HEK293 (cell line): ENCODE data around the gene NCBP1.

Source experiments
- CTCF ChIP-seq: fragments of 450-650 bp; formaldehyde crosslinking; IDR thresholded peaks from 2 replicates; pipeline ENCODE4 v1.5.1; 2016; ENCODE audit warnings: missing biosample characterization, missing genetic modification characterization
- ZFHX2 ChIP-seq: fragments of 450-650 bp; formaldehyde crosslinking; conservative IDR thresholded peaks from 2 replicates; pipeline ENCODE4 v1.5.1; 2016; ENCODE audit warnings: missing biosample characterization, missing genetic modification characterization
- ZFP37 ChIP-seq: fragments of 450-650 bp; formaldehyde crosslinking; IDR thresholded peaks from 2 replicates; pipeline ENCODE4 v1.5.1; 2016; ENCODE audit warnings: missing biosample characterization, missing genetic modification characterization
- ZNF23 ChIP-seq: fragments of 450-650 bp; formaldehyde crosslinking; IDR thresholded peaks from 2 replicates; pipeline ENCODE4 v1.5.1; 2016; ENCODE audit warnings: missing biosample characterization, missing genetic modification characterization, borderline replicate concordance
- ZNF274 ChIP-seq, 2 experiments: fragments of 200-500 bp in 1 of 2; fragments of 450-650 bp in 1 of 2; sonication (Bioruptor generic) in 1 of 2; formaldehyde crosslinking in 1 of 2; IDR thresholded peaks; 2 replicates each; pipeline versions ENCODE4 v1.5.1 to v1.6.1; 2014 to 2016; ENCODE audit warnings: borderline replicate concordance in 1 of 2, inconsistent platforms in 1 of 2, low read length in 1 of 2, missing biosample characterization in 1 of 2, missing genetic modification characterization in 1 of 2
- ZNF311 ChIP-seq: fragments of 450-650 bp; formaldehyde crosslinking; IDR thresholded peaks from 2 replicates; pipeline ENCODE4 v1.5.1; 2017; ENCODE audit warnings: missing biosample characterization, missing genetic modification characterization, borderline replicate concordance
- ZNF433 ChIP-seq: fragments of 450-650 bp; formaldehyde crosslinking; IDR thresholded peaks from 2 replicates; pipeline ENCODE4 v1.5.1; 2016; ENCODE audit warnings: missing biosample characterization, missing genetic modification characterization, low read depth
- ZNF501 ChIP-seq: fragments of 450-650 bp; formaldehyde crosslinking; IDR thresholded peaks from 2 replicates; pipeline ENCODE4 v1.5.1; 2016; ENCODE audit warnings: missing biosample characterization, missing genetic modification characterization
- ZNF561 ChIP-seq: fragments of 450-650 bp; IDR thresholded peaks from 2 replicates; pipeline ENCODE4 v1.5.1; 2018; ENCODE audit warnings: missing biosample characterization, missing genetic modification characterization, borderline replicate concordance
- ZNF621 ChIP-seq: fragments of 450-650 bp; formaldehyde crosslinking; IDR thresholded peaks from 2 replicates; pipeline ENCODE4 v1.5.1; 2017; ENCODE audit warnings: missing biosample characterization, missing genetic modification characterization
- ZNF645 ChIP-seq: fragments of 450-650 bp; formaldehyde crosslinking; IDR thresholded peaks from 2 replicates; pipeline ENCODE4; 2016; ENCODE audit warnings: missing biosample characterization, missing genetic modification characterization
- ZNF76 ChIP-seq: fragments of 450-650 bp; formaldehyde crosslinking; IDR thresholded peaks from 2 replicates; pipeline ENCODE4; 2016; ENCODE audit warnings: low read depth, missing biosample characterization, missing genetic modification characterization, borderline replicate concordance

DNA sequence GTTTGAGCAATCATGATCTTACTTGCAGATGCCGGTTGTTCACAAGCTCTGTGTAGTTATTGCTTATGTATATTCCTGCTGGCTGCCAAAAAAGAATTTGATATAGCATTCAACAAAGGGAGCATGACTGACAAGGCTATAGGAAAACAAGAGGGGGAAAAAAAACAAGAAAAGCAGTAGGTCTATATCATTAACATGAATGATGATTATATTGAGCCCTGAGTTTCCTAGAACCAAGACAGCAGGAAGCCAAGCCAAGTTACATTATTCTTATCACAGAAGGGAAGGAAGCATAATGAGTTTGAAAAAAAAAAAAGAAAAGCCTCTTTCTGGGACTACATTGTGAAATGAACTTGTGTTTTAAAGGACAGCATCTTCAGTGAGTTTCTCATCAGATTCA is 41.5 kb upstream of the NCBP1 start:
- no peak for TF ChIP-seq ZNF433 (tag by site-specific recombination)
- TF ChIP-seq ZFHX2 (tag by site-specific recombination), result no peak
- no peak for TF ChIP-seq ZNF23 (tag by site-specific recombination)
- TF ChIP-seq CTCF, result no peak
- no peak for TF ChIP-seq ZFP37 (tag by site-specific recombination)
- TF ChIP-seq ZNF561 (tag by site-specific recombination), result no peak
- no peak for TF ChIP-seq ZNF621 (tag by site-specific recombination)
- TF ChIP-seq ZNF311 (tag by site-specific recombination), result no peak
- no peak for TF ChIP-seq ZNF76
- no peak for TF ChIP-seq ZNF274 (IDR thresholded peaks at IDR 0.05; ENCODE audit: low read length)
- no peak for TF ChIP-seq ZNF274 (tag by site-specific recombination; IDR thresholded peaks at IDR 0.05; ENCODE audit: borderline replicate concordance)
- no peak for TF ChIP-seq ZNF501 (tag by site-specific recombination)
- no peak for TF ChIP-seq ZNF645
